Ecto neural progenitor cell (in vitro differentiated cells): ENCODE measurements around the gene HIBADH.

Source experiments
- DNase-seq: peaks from one replicate; pipeline ENCODE4 v3.0.0-alpha.2; 2018; ENCODE audit warnings: low spot score

Gene HIBADH

GRCh38 chr7:27635728-27636127 lies 27.0 kb downstream of the HIBADH start:
- no peak for DNase-seq

GRCh38 chr7:27634671-27635493 lies 27.8 kb downstream of the HIBADH start:
- no peak for DNase-seq

- no peak for DNase-seq
These were observed 29.6 kb downstream of the HIBADH start for GRCh38 chr7:27633062-27633461.

- no peak for DNase-seq
These were observed 31.3 kb downstream of the HIBADH start for GRCh38 chr7:27631391-27631790.

GRCh38 chr7:27627146-27627545 lies 35.5 kb downstream of the HIBADH start:
- no peak for DNase-seq

GRCh38 chr7:27619492-27619891 lies 43.2 kb downstream of the HIBADH start:
- DNase-seq: no peak

- DNase-seq: no peak
These were observed 44.9 kb downstream of the HIBADH start for GRCh38 chr7:27617651-27618381.

- DNase-seq: no peak
These were observed 45.7 kb downstream of the HIBADH start for GRCh38 chr7:27616914-27617548.

GRCh38 chr7:27616186-27616491 lies 46.5 kb downstream of the HIBADH start:
- DNase-seq: no peak

GRCh38 chr7:27615420-27616185 lies 47.1 kb downstream of the HIBADH start:
- no peak for DNase-seq

- no peak for DNase-seq
These were observed 48.6 kb downstream of the HIBADH start for GRCh38 chr7:27614095-27614494.

GRCh38 chr7:27611059-27611458 lies 51.6 kb downstream of the HIBADH start:
- DNase-seq: no peak

GRCh38 chr7:27608776-27609495 lies 53.7 kb downstream of the HIBADH start:
- DNase-seq: no peak

- DNase-seq: no peak
These were observed 55.5 kb downstream of the HIBADH start for GRCh38 chr7:27607210-27607606.

- no peak for DNase-seq
These were observed 56.1 kb downstream of the HIBADH start for GRCh38 chr7:27606270-27607209.

GRCh38 chr7:27605689-27606269 lies 56.9 kb downstream of the HIBADH start:
- no peak for DNase-seq

GRCh38 chr7:27605283-27605682 lies 57.4 kb downstream of the HIBADH start:
- DNase-seq: no peak

GRCh38 chr7:27603813-27604212 lies 58.9 kb downstream of the HIBADH start:
- DNase-seq: no peak

GRCh38 chr7:27602766-27603165 lies 59.9 kb downstream of the HIBADH start:
- DNase-seq: no peak

GRCh38 chr7:27601217-27601616 lies 61.5 kb downstream of the HIBADH start:
- no peak for DNase-seq
